ENCODE measurements around the gene FAM13B.

DNA sequence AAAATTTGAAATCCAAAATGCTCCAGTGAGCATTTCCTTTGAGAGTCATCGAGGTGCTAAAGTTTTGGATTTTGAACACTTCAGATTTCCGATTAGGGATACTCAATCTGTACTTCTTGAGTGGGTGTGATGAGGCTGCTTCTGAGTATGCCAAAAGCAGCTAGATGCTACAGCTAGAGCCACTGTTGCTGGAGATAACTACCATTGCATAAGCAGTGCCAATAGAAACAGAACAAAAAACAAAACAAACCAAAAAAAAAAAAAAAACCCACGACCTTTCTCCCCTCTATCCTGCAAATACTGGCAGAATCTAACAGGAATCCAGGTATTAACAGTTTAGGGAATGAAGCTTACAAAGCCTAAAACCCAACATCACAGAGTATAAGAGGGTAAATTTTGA is 100.1 kb downstream of the FAM13B start:
- TF ChIP-seq, protein P1, sequence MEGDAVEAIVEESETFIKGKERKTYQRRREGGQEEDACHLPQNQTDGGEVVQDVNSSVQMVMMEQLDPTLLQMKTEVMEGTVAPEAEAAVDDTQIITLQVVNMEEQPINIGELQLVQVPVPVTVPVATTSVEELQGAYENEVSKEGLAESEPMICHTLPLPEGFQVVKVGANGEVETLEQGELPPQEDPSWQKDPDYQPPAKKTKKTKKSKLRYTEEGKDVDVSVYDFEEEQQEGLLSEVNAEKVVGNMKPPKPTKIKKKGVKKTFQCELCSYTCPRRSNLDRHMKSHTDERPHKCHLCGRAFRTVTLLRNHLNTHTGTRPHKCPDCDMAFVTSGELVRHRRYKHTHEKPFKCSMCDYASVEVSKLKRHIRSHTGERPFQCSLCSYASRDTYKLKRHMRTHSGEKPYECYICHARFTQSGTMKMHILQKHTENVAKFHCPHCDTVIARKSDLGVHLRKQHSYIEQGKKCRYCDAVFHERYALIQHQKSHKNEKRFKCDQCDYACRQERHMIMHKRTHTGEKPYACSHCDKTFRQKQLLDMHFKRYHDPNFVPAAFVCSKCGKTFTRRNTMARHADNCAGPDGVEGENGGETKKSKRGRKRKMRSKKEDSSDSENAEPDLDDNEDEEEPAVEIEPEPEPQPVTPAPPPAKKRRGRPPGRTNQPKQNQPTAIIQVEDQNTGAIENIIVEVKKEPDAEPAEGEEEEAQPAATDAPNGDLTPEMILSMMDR (IDR thresholded peaks at IDR 0.05): no peak
- no peak for TF ChIP-seq POLR2A (IDR thresholded peaks at IDR 0.05)
